GM12878 (cell line): ENCODE results near the gene SOX30. TPM values are rescaled to one million over a fixed set of nuclear protein-coding genes. Genes with fewer than 3 reads are reported as not detected.

Experiments
- ATAC-seq: fragments of 200-7000 bp; cut with Tn5 transposase; 3 replicates; pipeline ENCODE4 v1.9.1; 2020; ENCODE audit warnings: mild to moderate bottlenecking, moderate library complexity
- BruUV-seq: library from RNA; stranded (reverse); fragments of 400-500 nt; replicated peaks from 2 replicates; lab custom pipeline; 2021; lab: Mats Ljungman, UMichigan
- CTCF ChIA-PET: fragments of 300-600 bp; sonication (Branson Sonifier 250); formaldehyde crosslinking; extraction: SDS; loops from one replicate; lab custom pipeline; 2021; ENCODE audit warnings: inconsistent platforms; lab: Yijun Ruan, JAX
- POLR2A ChIA-PET: fragments of 350-600 bp; formaldehyde crosslinking; extraction: SDS; loops from one replicate; lab custom pipeline; 2021; ENCODE audit warnings: inconsistent platforms; lab: Charles Lee
- RAD21 ChIA-PET: fragments of 300-600 bp; sonication (Branson Sonifier 250); formaldehyde crosslinking; loops from one replicate; lab custom pipeline; 2023; ENCODE audit warnings: antibody characterized with exemption; ENCODE audit not compliant: unreplicated experiment; lab: Charles Lee
- SMC1A ChIA-PET: fragments of 300-600 bp; sonication (Branson Sonifier 250); formaldehyde crosslinking; loops from one replicate; lab custom pipeline; 2023; ENCODE audit not compliant: unreplicated experiment, uncharacterized antibody; lab: Charles Lee
- DNase-seq: peaks from one replicate; pipeline ENCODE4 v3.0.0-alpha.2; 2011; ENCODE audit warnings: low read depth, low spot score
- FAIRE-seq: peaks from 3 replicates; lab custom pipeline; 2011; peaks lifted over from hg19 to GRCh38; lab: Jason Lieb, UNC
- H2AFZ ChIP-seq: 2 replicates; pipeline ENCODE4 v1.6.0; 2011; ENCODE audit warnings: low read depth, low read length, control low read depth; ENCODE audit not compliant: control insufficient read depth
- H3K27ac ChIP-seq: 2 replicates; pipeline ENCODE4 v1.5.1; 2011; ENCODE audit warnings: control low read depth; ENCODE audit not compliant: control insufficient read depth, insufficient read depth
- H3K27me3 ChIP-seq, 2 experiments: replicated peaks in 1 of 2; 2 replicates each; pipeline versions ENCODE4 v1.6.0 to v1.6.1; 2011; ENCODE audit warnings: low read length in 1 of 2; ENCODE audit not compliant: control insufficient read depth in 2 of 2, insufficient read depth in 2 of 2
- H3K36me3 ChIP-seq, 2 experiments: 2 replicates each; pipeline ENCODE4 v1.5.1; 2011; ENCODE audit warnings: low read length in 1 of 2; ENCODE audit not compliant: control insufficient read depth in 2 of 2, insufficient read depth in 2 of 2
- H3K4me1 ChIP-seq: 2 replicates; pipeline ENCODE4 v1.6.1; 2011; ENCODE audit warnings: mild to moderate bottlenecking, low read length, moderate library complexity, mixed read lengths; ENCODE audit not compliant: control insufficient read depth, insufficient read depth
- H3K4me2 ChIP-seq: 2 replicates; pipeline ENCODE4 v1.6.0; 2011; ENCODE audit warnings: control low read depth; ENCODE audit not compliant: control insufficient read depth, insufficient read depth
- H3K4me3 ChIP-seq: fragments of 200-600 bp; sonication (generic); 2 replicates; pipeline ENCODE4 v1.5.1; 2016
- H3K79me2 ChIP-seq: 2 replicates; pipeline ENCODE4 v1.6.0; 2011; ENCODE audit warnings: low read length; ENCODE audit not compliant: control insufficient read depth, insufficient read depth
- H3K9ac ChIP-seq: 2 replicates; pipeline ENCODE4 v1.8.0; 2011; ENCODE audit warnings: low read length, control low read depth, mixed read lengths; ENCODE audit not compliant: control insufficient read depth, insufficient read depth
- H3K9me3 ChIP-seq: replicated peaks from 3 replicates; pipeline ENCODE4 v1.5.1; 2011; ENCODE audit warnings: mild to moderate bottlenecking, low read length; ENCODE audit not compliant: control insufficient read depth, insufficient read depth
- H4K20me1 ChIP-seq: 2 replicates; pipeline ENCODE4 v1.6.0; 2011; ENCODE audit not compliant: control insufficient read depth, insufficient read depth
- CBFB ChIP-seq: IDR thresholded peaks from 2 replicates; pipeline ENCODE4 v1.6.1; 2016; ENCODE audit warnings: antibody characterized with exemption, low read depth
- EP300 ChIP-seq, 2 experiments: fragments of 150-350 bp in 1 of 2; IDR thresholded peaks; 2 replicates each; pipeline ENCODE4 v1.6.1; 2011 to 2012; ENCODE audit warnings: low read depth in 2 of 2, low read length in 2 of 2, borderline replicate concordance in 1 of 2, improper control_type of control experiment in 1 of 2, inconsistent platforms in 1 of 2; ENCODE audit not compliant: control insufficient read depth in 1 of 2
- FOXM1 ChIP-seq: IDR thresholded peaks from 2 replicates; pipeline ENCODE4 v1.6.1; 2012; ENCODE audit warnings: low read depth, mild to moderate bottlenecking, inconsistent platforms, low read length, moderate library complexity
- HDAC6 ChIP-seq: fragments of 200-600 bp; sonication (generic); IDR thresholded peaks from one replicate; pipeline ENCODE4 v1.8.0; 2017; ENCODE audit warnings: antibody characterized with exemption; ENCODE audit not compliant: unreplicated experiment
- IRF4 ChIP-seq: IDR thresholded peaks from 2 replicates; pipeline ENCODE4 v1.6.1; 2011; ENCODE audit warnings: low read depth, low read length
- MEF2A ChIP-seq: IDR thresholded peaks from 2 replicates; pipeline ENCODE4 v1.6.1; 2011; ENCODE audit warnings: low read depth, mild to moderate bottlenecking, low read length, moderate library complexity; ENCODE audit not compliant: insufficient read depth
- MEF2B ChIP-seq: fragments of 450-650 bp; IDR thresholded peaks from 2 replicates; pipeline ENCODE4 v1.6.1; 2018; ENCODE audit warnings: mild to moderate bottlenecking, moderate library complexity; ENCODE audit not compliant: partially characterized antibody, poor library complexity, severe bottlenecking
- NR2C2 ChIP-seq: IDR thresholded peaks from 2 replicates; pipeline ENCODE4 v1.6.1; 2011; ENCODE audit warnings: borderline replicate concordance, low read depth; ENCODE audit not compliant: control insufficient read depth, insufficient read length
- PML ChIP-seq: IDR thresholded peaks from 2 replicates; pipeline ENCODE4 v1.6.1; 2012; ENCODE audit warnings: low read length, inconsistent platforms
- POU2F2 ChIP-seq: IDR thresholded peaks from 3 replicates; pipeline ENCODE4 v1.6.1; 2011; ENCODE audit warnings: low read depth, mild to moderate bottlenecking, low read length, borderline replicate concordance
- RFX5 ChIP-seq: IDR thresholded peaks from 2 replicates; pipeline ENCODE4 v1.6.1; 2011; ENCODE audit warnings: low read depth, low read length, improper control_type of control experiment
- TBL1XR1 ChIP-seq: IDR thresholded peaks from 2 replicates; pipeline ENCODE4 v1.6.1; 2012; ENCODE audit warnings: low read depth, low read length, improper control_type of control experiment
- WGBS: methylation state at CpG from one replicate; pipeline ENCODE4 v1.1.6; 2016; ENCODE audit warnings: low lambda C conversion rate; ENCODE audit not compliant: insufficient replicate concordance, insufficient coverage; ENCODE audit errors: missing lambda C conversion rate; 5-methylcytosine and 5-hydroxymethylcytosine counted together
- in situ Hi-C: fragments of 300-500 bp; cut with MboI; formaldehyde crosslinking; loops from 9 replicates; pipeline ENCODE4 v1.14.3; 2018; ENCODE audit warnings: mixed read lengths
- intact Hi-C: fragments of 100-400 bp; cut with micrococcal nuclease; formaldehyde crosslinking; loops from one replicate; pipeline ENCODE4 v1.14.2; 2022; ENCODE audit not compliant: unreplicated experiment
- polyA plus RNA-seq, 11 experiments: library from polyadenylated mRNA; depleted of rRNA in 4 of 11; unstranded in 6 of 11; stranded (reverse) in 5 of 11; fragments of >200 nt; fragmentation: Nextera tagmentation in 4 of 11; fragmentation: Illumina TruSeq in 1 of 11; extraction: Ambion mirVana in 4 of 11; extraction: Trizol in 1 of 11; gene quantifications; 1 replicate in 1 of 11; 2 replicates in 10 of 11; pipeline versions ENCODE4 v1.2.1 to v1.2.3, GENCODE V29; 2011 to 2016; ENCODE audit warnings: inconsistent platforms in 2 of 11, missing spikeins in 2 of 11, low read depth in 1 of 11
- total RNA-seq, 4 experiments: library from RNA; depleted of rRNA in 3 of 4; stranded (reverse); fragments of >200 nt in 3 of 4; fragmentation: Illumina TruSeq in 1 of 4; extraction: Trizol in 1 of 4; gene quantifications; 2 replicates each; pipeline versions ENCODE4 v1.2.1 to v1.2.3, GENCODE V29; 2013 to 2021
- TF ChIP-seq, protein P1 (sequence below): fragments of 450-650 bp; IDR thresholded peaks from 2 replicates; pipeline ENCODE4 v1.6.1; 2016; ENCODE audit warnings: mild to moderate bottlenecking
- TF ChIP-seq, protein P2 (sequence below): fragments of 450-650 bp; formaldehyde crosslinking; IDR thresholded peaks from 2 replicates; pipeline ENCODE4 v1.4.0; 2022; ENCODE audit warnings: mild to moderate bottlenecking, moderate library complexity
- TF ChIP-seq, protein P3 (sequence below): IDR thresholded peaks from 2 replicates; pipeline ENCODE4 v1.6.1; 2012; ENCODE audit warnings: low read length, inconsistent platforms

Gene SOX30
- total and polyA plus RNA-seq, 10 of the 15 experiments (the other 5 are each of a cell fraction or from before 2014, with no cell fraction given): 0.06 to 0.32 (median 0.10) TPM; not detected in 2

DNA sequence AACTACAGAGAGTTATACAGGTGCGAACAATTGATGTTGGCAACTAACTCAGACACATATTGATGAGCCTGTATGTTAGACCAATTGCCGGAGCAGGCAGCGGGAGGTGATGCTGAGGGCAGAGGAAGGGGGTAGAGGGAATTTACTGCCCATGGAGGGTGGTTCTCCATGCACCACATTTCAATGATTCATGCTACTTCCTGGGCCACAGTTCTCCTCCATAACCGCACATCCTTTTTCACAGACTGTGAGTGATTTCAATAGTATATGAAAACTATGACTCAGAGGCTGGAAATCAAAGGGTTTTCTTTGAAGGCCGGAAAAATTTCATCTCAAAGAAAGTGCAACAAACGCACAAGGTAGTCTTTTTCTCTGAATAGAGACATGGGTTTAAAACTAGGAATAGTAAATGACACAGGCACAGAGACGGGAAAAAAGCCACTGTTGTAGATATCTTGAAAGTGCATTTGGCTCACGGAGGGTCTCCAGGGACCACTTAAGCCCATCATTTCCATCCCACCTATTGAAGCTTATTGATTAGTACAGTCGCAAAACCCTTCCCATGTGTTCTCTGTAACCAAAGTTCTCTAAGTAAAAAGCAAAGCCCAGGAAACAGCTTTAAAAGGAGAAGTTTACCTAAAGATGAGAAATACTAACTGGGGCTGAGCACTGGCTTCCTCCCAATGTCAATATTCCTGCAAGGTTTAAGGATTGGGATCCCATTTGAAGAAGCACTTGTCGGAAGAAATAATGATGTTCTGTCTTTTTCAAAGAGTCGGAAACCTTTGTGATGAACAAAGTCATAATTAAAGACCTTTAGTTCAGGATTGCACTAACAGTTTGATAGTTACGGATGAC lies 48.7 kb downstream of the SOX30 start:
- POLR2A ChIA-PET: interaction anchor here (1.3 kb wide), 1 partner anchor 9 kb away, joined by 3 read pairs; no protein-coding TSS in a partner anchor
- TF ChIP-seq RFX5 (no peak), IRF4 (peak; percentile 88), MEF2A (peak; percentile 63; the same call in 1 of the 2 replicates), TBL1XR1 (no peak), NR2C2 (no peak), CBFB (peak; percentile 83; the same call in 1 of the 2 replicates), FOXM1 (peak; percentile 88; the same call in 1 of the 2 replicates), HDAC6 (no peak), MEF2B (no peak), POU2F2 (0 out of 3 replicates have a peak, but pooled peaks have one; percentile 45), PML (peak; percentile 76; the same call in 1 of the 2 replicates), EP300 (IDR thresholded peaks at IDR 0.05; ENCODE audit: borderline replicate concordance in 1 of 2, control insufficient read depth in 1 of 2, low read depth in 2 of 2, low read length in 2 of 2) (peak; percentile 64 to 82; a peak in 3 of 4 replicates)
- TF ChIP-seq, protein P1, sequence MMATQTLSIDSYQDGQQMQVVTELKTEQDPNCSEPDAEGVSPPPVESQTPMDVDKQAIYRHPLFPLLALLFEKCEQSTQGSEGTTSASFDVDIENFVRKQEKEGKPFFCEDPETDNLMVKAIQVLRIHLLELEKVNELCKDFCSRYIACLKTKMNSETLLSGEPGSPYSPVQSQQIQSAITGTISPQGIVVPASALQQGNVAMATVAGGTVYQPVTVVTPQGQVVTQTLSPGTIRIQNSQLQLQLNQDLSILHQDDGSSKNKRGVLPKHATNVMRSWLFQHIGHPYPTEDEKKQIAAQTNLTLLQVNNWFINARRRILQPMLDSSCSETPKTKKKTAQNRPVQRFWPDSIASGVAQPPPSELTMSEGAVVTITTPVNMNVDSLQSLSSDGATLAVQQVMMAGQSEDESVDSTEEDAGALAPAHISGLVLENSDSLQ: no peak
- TF ChIP-seq, protein P2, sequence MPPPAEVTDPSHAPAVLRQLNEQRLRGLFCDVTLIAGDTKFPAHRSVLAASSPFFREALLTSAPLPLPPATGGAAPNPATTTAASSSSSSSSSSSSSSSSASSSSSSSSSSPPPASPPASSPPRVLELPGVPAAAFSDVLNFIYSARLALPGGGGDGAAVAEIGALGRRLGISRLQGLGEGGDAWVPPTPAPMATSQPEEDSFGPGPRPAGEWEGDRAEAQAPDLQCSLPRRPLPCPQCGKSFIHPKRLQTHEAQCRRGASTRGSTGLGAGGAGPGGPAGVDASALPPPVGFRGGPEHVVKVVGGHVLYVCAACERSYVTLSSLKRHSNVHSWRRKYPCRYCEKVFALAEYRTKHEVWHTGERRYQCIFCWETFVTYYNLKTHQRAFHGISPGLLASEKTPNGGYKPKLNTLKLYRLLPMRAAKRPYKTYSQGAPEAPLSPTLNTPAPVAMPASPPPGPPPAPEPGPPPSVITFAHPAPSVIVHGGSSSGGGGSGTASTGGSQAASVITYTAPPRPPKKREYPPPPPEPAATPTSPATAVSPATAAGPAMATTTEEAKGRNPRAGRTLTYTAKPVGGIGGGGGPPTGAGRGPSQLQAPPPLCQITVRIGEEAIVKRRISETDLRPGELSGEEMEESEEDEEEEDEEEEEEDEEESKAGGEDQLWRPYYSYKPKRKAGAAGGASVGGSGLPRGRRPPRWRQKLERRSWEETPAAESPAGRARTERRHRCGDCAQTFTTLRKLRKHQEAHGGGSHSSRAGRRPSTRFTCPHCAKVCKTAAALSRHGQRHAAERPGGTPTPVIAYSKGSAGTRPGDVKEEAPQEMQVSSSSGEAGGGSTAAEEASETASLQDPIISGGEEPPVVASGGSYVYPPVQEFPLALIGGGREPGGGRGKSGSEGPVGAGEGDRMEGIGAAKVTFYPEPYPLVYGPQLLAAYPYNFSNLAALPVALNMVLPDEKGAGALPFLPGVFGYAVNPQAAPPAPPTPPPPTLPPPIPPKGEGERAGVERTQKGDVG: no peak
- TF ChIP-seq, protein P3, sequence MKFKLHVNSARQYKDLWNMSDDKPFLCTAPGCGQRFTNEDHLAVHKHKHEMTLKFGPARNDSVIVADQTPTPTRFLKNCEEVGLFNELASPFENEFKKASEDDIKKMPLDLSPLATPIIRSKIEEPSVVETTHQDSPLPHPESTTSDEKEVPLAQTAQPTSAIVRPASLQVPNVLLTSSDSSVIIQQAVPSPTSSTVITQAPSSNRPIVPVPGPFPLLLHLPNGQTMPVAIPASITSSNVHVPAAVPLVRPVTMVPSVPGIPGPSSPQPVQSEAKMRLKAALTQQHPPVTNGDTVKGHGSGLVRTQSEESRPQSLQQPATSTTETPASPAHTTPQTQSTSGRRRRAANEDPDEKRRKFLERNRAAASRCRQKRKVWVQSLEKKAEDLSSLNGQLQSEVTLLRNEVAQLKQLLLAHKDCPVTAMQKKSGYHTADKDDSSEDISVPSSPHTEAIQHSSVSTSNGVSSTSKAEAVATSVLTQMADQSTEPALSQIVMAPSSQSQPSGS: peak; percentile 95

More for the DNA sequence above, 48.7 kb downstream of the SOX30 start:
- Histone ChIP-seq H3K79me2 (no peaks in the 10 kb centered on the region), H3K27ac (peak overlapping the region; percentile 49; the same call in 1 of the 2 replicates), H3K4me2 (peak overlapping the region; percentile 44), H4K20me1 (no peaks in the 10 kb centered on the region), H2AFZ (no peak overlapping the region; the same call in 1 of the 2 replicates), H3K9ac (no peak overlapping the region), H3K4me1 (peaks cover 63% of the 10 kb centered on the region), H3K4me3 (no peak overlapping the region; the same call in 1 of the 2 replicates), H3K27me3 (no peaks in the 10 kb centered on the region), H3K36me3 (no peaks in the 10 kb centered on the region), H3K9me3 (no peaks in the 10 kb centered on the region; the same call in 2 of the 3 replicates)
- no TSS peak for BruUV-seq
- FAIRE-seq: no peak
- intact Hi-C loops: loop anchor here (1.0 kb wide), 1 partner anchor 83 kb away; no protein-coding TSS in a partner anchor
- CTCF ChIA-PET: interaction anchor here (1.6 kb wide), 1 partner anchor 9 kb away, joined by 3 read pairs; no protein-coding TSS in a partner anchor
- RAD21 ChIA-PET: interaction anchor here (1.0 to 1.4 kb wide), 4 partner anchors 9 to 84 kb away, joined by 3 to 4 read pairs (median 4); no protein-coding TSS in a partner anchor
- SMC1A ChIA-PET: interaction anchor here (1.0 to 1.4 kb wide), 3 partner anchors 9 to 99 kb away, joined by 3 to 5 read pairs (median 3); no protein-coding TSS in a partner anchor
- in situ Hi-C loops: no loop called here
- peak; percentile 62 for ATAC-seq
- 41% methylated on average over 12 of the region's 12 CpGs for WGBS
- no peak for DNase-seq
